NCI-H1694 (cell line): Measurements from ENCODE around the gene FAF2.
"Not testable (repeated sequence)": the region's sequence is repeated elsewhere in the genome, so short reads cannot be mapped to it uniquely, and the experiment has no call there.

Experiments used
- DNase-seq: peaks from one replicate; lab custom pipeline; 2025; lab: John Stamatoyannopoulos, UW

Gene FAF2

GRCh38 chr5:176447978-176448608 is at the start of gene FAF2:
Gene FAF2 (plus strand): TSS chr5:176448385. CDS start chr5:176448408, 23 bp downstream.
- peak; percentile 74 for DNase-seq

GRCh38 chr5:176400382-176401156 is 47.6 kb upstream of the FAF2 start:
- peak; percentile 6 for DNase-seq

GRCh38 chr5:176401281-176402205 is 46.6 kb upstream of the FAF2 start:
- no peak for DNase-seq

GRCh38 chr5:176405656-176406435 is 42.3 kb upstream of the FAF2 start:
- no peak for DNase-seq

GRCh38 chr5:176406436-176407052 is 41.6 kb upstream of the FAF2 start:
- no peak for DNase-seq

- DNase-seq, result no peak
Observed at GRCh38 chr5:176407456-176408251, 40.5 kb upstream of the FAF2 start.

- not testable (repeated sequence) for DNase-seq
Observed at GRCh38 chr5:176408252-176408573, 40.0 kb upstream of the FAF2 start.

- no peak for DNase-seq
Observed at GRCh38 chr5:176408590-176408989, 39.6 kb upstream of the FAF2 start.

GRCh38 chr5:176409765-176410164 is 38.4 kb upstream of the FAF2 start:
- no peak for DNase-seq

GRCh38 chr5:176410486-176411180 is 37.6 kb upstream of the FAF2 start:
- DNase-seq, result no peak

- DNase-seq, result no peak
Observed at GRCh38 chr5:176412517-176413254, 35.5 kb upstream of the FAF2 start.

GRCh38 chr5:176413255-176413565 is 35.0 kb upstream of the FAF2 start:
- DNase-seq, result no peak

GRCh38 chr5:176413709-176414191 is 34.4 kb upstream of the FAF2 start:
- no peak for DNase-seq

GRCh38 chr5:176414704-176415103 is 33.5 kb upstream of the FAF2 start:
- DNase-seq, result no peak

- DNase-seq, result no peak
Observed at GRCh38 chr5:176415240-176415951, 32.8 kb upstream of the FAF2 start.

GRCh38 chr5:176415952-176416924 is 31.9 kb upstream of the FAF2 start, which contains the start of gene CLTB:
Gene CLTB (minus strand): TSS chr5:176416539. CDS start chr5:176416363, 176 bp downstream.
- peak; percentile 49 for DNase-seq

GRCh38 chr5:176416965-176417364 is 31.2 kb upstream of the FAF2 start:
- DNase-seq, result no peak
